HG03432 (cell line): Measurements from ENCODE around the gene NR5A1.

ENCODE experiments used
- ATAC-seq: cut with Tn5 transposase; IDR thresholded peaks from one replicate; pipeline ENCODE4 v1.9.1; 2021; ENCODE audit warnings: mild to moderate bottlenecking, moderate library complexity; ENCODE audit not compliant: unreplicated experiment

NR5A1 gene

GRCh38 chr9:124467410-124468060 lies 39.7 kb downstream of the NR5A1 start:
- ATAC-seq = no peak

- ATAC-seq = no peak
Measured at GRCh38 chr9:124465736-124466135, 41.5 kb downstream of the NR5A1 start.

- ATAC-seq = no peak
Measured at GRCh38 chr9:124462739-124463138, 44.5 kb downstream of the NR5A1 start.

- ATAC-seq = no peak
Measured at GRCh38 chr9:124458441-124458840, 48.8 kb downstream of the NR5A1 start.

GRCh38 chr9:124457887-124458431 lies 49.2 kb downstream of the NR5A1 start:
- ATAC-seq = no peak

GRCh38 chr9:124457079-124457886 lies 49.9 kb downstream of the NR5A1 start:
- ATAC-seq = no peak

- no peak for ATAC-seq
Measured at GRCh38 chr9:124456341-124457078, 50.7 kb downstream of the NR5A1 start.

- no peak for ATAC-seq
Measured at GRCh38 chr9:124455820-124456219, 51.4 kb downstream of the NR5A1 start.

GRCh38 chr9:124454791-124455443 lies 52.3 kb downstream of the NR5A1 start:
- ATAC-seq = no peak

- ATAC-seq = no peak
Measured at GRCh38 chr9:124454296-124454695, 52.9 kb downstream of the NR5A1 start.

- ATAC-seq = no peak
Measured at GRCh38 chr9:124453586-124454191, 53.5 kb downstream of the NR5A1 start.

GRCh38 chr9:124452841-124453585 lies 54.2 kb downstream of the NR5A1 start:
- ATAC-seq = no peak

- ATAC-seq = no peak
Measured at GRCh38 chr9:124452326-124452725, 54.9 kb downstream of the NR5A1 start.

GRCh38 chr9:124450931-124451661 lies 56.1 kb downstream of the NR5A1 start:
- ATAC-seq = no peak

GRCh38 chr9:124450241-124450924 lies 56.8 kb downstream of the NR5A1 start, which contains the start of gene ADGRD2:
ADGRD2 (plus strand) TSS chr9:124450451; CDS start chr9:124451667, 1,216 bp downstream.
- ATAC-seq = no peak

- no peak for ATAC-seq
Measured at GRCh38 chr9:124449381-124450151, 57.6 kb downstream of the NR5A1 start.

GRCh38 chr9:124448019-124448418 lies 59.2 kb downstream of the NR5A1 start:
- no peak for ATAC-seq

GRCh38 chr9:124447297-124447661 lies 59.9 kb downstream of the NR5A1 start:
- ATAC-seq = no peak
